ENCODE data around the gene TMPRSS6. TPM values are rescaled to one million over a fixed set of nuclear protein-coding genes. Genes with fewer than 3 reads are reported as not detected.

Gene TMPRSS6
- total and polyA plus RNA-seq, 2 of the 13 experiments (the other 11 are each of a cell fraction or from before 2014, with no cell fraction given): 4.2 to 4.8 TPM

DNA sequence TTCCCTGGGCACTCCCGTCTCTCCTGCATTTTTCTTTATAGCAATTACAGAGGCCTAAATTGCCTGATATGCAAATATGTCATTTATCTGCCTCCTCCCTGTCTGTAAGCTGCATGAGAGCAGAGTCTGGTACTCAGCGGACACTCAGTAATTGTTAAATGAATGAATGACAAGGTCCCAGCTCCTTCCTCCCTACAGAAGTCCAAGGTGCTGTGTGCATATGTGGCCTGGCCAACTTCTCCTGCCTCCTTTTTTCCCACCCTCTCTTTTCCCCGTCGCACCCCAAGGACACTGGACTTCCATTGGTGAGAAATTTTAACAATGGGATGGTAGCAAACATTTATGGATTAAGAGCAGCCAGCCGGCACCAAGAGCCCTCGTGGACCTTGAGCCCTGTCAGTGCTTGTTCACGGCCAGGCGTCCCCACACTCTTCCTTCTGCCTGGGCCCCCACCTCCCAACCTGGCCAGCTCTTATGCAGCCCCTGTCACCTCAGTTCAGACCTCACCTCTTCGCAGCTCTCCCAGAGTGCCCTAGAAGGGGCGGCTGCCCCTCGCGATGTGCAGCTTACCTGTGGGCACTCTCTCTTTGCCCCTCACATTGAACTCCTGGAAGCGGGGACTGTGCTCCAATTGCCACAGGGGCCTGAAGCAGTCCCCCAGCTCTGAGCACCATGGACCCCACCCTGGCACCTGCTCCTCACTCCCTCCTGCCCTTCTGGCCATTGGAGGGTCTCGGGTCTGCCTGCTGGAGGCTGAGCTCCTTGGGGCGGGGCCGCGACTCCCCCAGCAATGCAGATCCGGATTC lies 1.5 kb downstream of the TMPRSS6 start (continued):
- TF ChIP-seq, protein P1, sequence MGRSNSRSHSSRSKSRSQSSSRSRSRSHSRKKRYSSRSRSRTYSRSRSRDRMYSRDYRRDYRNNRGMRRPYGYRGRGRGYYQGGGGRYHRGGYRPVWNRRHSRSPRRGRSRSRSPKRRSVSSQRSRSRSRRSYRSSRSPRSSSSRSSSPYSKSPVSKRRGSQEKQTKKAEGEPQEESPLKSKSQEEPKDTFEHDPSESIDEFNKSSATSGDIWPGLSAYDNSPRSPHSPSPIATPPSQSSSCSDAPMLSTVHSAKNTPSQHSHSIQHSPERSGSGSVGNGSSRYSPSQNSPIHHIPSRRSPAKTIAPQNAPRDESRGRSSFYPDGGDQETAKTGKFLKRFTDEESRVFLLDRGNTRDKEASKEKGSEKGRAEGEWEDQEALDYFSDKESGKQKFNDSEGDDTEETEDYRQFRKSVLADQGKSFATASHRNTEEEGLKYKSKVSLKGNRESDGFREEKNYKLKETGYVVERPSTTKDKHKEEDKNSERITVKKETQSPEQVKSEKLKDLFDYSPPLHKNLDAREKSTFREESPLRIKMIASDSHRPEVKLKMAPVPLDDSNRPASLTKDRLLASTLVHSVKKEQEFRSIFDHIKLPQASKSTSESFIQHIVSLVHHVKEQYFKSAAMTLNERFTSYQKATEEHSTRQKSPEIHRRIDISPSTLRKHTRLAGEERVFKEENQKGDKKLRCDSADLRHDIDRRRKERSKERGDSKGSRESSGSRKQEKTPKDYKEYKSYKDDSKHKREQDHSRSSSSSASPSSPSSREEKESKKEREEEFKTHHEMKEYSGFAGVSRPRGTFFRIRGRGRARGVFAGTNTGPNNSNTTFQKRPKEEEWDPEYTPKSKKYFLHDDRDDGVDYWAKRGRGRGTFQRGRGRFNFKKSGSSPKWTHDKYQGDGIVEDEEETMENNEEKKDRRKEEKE (IDR thresholded peaks at IDR 0.05): no peak
- TF ChIP-seq, protein P2, sequence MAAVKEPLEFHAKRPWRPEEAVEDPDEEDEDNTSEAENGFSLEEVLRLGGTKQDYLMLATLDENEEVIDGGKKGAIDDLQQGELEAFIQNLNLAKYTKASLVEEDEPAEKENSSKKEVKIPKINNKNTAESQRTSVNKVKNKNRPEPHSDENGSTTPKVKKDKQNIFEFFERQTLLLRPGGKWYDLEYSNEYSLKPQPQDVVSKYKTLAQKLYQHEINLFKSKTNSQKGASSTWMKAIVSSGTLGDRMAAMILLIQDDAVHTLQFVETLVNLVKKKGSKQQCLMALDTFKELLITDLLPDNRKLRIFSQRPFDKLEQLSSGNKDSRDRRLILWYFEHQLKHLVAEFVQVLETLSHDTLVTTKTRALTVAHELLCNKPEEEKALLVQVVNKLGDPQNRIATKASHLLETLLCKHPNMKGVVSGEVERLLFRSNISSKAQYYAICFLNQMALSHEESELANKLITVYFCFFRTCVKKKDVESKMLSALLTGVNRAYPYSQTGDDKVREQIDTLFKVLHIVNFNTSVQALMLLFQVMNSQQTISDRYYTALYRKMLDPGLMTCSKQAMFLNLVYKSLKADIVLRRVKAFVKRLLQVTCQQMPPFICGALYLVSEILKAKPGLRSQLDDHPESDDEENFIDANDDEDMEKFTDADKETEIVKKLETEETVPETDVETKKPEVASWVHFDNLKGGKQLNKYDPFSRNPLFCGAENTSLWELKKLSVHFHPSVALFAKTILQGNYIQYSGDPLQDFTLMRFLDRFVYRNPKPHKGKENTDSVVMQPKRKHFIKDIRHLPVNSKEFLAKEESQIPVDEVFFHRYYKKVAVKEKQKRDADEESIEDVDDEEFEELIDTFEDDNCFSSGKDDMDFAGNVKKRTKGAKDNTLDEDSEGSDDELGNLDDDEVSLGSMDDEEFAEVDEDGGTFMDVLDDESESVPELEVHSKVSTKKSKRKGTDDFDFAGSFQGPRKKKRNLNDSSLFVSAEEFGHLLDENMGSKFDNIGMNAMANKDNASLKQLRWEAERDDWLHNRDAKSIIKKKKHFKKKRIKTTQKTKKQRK (IDR thresholded peaks at IDR 0.05; ENCODE audit: low read length): no peak
- TF ChIP-seq, protein P3, sequence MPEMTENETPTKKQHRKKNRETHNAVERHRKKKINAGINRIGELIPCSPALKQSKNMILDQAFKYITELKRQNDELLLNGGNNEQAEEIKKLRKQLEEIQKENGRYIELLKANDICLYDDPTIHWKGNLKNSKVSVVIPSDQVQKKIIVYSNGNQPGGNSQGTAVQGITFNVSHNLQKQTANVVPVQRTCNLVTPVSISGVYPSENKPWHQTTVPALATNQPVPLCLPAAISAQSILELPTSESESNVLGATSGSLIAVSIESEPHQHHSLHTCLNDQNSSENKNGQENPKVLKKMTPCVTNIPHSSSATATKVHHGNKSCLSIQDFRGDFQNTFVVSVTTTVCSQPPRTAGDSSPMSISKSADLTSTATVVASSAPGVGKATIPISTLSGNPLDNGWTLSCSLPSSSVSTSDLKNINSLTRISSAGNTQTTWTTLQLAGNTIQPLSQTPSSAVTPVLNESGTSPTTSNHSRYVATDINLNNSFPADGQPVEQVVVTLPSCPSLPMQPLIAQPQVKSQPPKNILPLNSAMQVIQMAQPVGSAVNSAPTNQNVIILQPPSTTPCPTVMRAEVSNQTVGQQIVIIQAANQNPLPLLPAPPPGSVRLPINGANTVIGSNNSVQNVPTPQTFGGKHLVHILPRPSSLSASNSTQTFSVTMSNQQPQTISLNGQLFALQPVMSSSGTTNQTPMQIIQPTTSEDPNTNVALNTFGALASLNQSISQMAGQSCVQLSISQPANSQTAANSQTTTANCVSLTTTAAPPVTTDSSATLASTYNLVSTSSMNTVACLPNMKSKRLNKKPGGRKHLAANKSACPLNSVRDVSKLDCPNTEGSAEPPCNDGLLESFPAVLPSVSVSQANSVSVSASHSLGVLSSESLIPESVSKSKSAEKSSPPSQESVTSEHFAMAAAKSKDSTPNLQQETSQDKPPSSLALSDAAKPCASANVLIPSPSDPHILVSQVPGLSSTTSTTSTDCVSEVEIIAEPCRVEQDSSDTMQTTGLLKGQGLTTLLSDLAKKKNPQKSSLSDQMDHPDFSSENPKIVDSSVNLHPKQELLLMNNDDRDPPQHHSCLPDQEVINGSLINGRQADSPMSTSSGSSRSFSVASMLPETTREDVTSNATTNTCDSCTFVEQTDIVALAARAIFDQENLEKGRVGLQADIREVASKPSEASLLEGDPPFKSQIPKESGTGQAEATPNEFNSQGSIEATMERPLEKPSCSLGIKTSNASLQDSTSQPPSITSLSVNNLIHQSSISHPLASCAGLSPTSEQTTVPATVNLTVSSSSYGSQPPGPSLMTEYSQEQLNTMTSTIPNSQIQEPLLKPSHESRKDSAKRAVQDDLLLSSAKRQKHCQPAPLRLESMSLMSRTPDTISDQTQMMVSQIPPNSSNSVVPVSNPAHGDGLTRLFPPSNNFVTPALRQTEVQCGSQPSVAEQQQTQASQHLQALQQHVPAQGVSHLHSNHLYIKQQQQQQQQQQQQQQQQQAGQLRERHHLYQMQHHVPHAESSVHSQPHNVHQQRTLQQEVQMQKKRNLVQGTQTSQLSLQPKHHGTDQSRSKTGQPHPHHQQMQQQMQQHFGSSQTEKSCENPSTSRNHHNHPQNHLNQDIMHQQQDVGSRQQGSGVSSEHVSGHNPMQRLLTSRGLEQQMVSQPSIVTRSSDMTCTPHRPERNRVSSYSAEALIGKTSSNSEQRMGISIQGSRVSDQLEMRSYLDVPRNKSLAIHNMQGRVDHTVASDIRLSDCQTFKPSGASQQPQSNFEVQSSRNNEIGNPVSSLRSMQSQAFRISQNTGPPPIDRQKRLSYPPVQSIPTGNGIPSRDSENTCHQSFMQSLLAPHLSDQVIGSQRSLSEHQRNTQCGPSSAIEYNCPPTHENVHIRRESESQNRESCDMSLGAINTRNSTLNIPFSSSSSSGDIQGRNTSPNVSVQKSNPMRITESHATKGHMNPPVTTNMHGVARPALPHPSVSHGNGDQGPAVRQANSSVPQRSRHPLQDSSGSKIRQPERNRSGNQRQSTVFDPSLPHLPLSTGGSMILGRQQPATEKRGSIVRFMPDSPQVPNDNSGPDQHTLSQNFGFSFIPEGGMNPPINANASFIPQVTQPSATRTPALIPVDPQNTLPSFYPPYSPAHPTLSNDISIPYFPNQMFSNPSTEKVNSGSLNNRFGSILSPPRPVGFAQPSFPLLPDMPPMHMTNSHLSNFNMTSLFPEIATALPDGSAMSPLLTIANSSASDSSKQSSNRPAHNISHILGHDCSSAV (CRISPR knock-in tag; IDR thresholded peaks at IDR 0.05; ENCODE audit: borderline replicate concordance): no peak
- TF ChIP-seq TAF1 (CRISPR knock-in tag; IDR thresholded peaks at IDR 0.05) (no peak), ZNF839 (CRISPR knock-in tag; IDR thresholded peaks at IDR 0.05; ENCODE audit: borderline replicate concordance) (no peak), ZNF484 (CRISPR knock-in tag; IDR thresholded peaks at IDR 0.05; ENCODE audit: borderline replicate concordance, low read depth) (no peak), ZNF282 (IDR thresholded peaks at IDR 0.05; ENCODE audit: partially characterized antibody) (no peak), SMAD1 (CRISPR knock-in tag; IDR thresholded peaks at IDR 0.05; ENCODE audit: borderline replicate concordance, low read depth) (no peak), ZFP36 (IDR thresholded peaks at IDR 0.05; ENCODE audit: borderline replicate concordance, low read depth, low read length, partially characterized antibody) (no peak), NPAS2 (CRISPR knock-in tag; IDR thresholded peaks at IDR 0.05; ENCODE audit: borderline replicate concordance) (no peak)
- TF ChIP-seq, protein P4, sequence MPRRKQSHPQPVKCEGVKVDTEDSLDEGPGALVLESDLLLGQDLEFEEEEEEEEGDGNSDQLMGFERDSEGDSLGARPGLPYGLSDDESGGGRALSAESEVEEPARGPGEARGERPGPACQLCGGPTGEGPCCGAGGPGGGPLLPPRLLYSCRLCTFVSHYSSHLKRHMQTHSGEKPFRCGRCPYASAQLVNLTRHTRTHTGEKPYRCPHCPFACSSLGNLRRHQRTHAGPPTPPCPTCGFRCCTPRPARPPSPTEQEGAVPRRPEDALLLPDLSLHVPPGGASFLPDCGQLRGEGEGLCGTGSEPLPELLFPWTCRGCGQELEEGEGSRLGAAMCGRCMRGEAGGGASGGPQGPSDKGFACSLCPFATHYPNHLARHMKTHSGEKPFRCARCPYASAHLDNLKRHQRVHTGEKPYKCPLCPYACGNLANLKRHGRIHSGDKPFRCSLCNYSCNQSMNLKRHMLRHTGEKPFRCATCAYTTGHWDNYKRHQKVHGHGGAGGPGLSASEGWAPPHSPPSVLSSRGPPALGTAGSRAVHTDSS (CRISPR knock-in tag; conservative IDR thresholded peaks at IDR 0.05): no peak
